GM21529 (cell line): Measurements from ENCODE around the gene MTMR12.
"Not testable (repeated sequence)": the region's sequence is repeated elsewhere in the genome, so short reads cannot be mapped to it uniquely, and the experiment has no call there.

ENCODE experiments used
- ATAC-seq: cut with Tn5 transposase; IDR thresholded peaks from one replicate; pipeline ENCODE4 v1.9.1; 2021; ENCODE audit not compliant: unreplicated experiment

The MTMR12 gene

GRCh38 chr5:32239385-32239784, 73.4 kb downstream of the MTMR12 start:
- no peak for ATAC-seq

GRCh38 chr5:32233696-32234447, 78.9 kb downstream of the MTMR12 start:
- no peak for ATAC-seq

DNA sequence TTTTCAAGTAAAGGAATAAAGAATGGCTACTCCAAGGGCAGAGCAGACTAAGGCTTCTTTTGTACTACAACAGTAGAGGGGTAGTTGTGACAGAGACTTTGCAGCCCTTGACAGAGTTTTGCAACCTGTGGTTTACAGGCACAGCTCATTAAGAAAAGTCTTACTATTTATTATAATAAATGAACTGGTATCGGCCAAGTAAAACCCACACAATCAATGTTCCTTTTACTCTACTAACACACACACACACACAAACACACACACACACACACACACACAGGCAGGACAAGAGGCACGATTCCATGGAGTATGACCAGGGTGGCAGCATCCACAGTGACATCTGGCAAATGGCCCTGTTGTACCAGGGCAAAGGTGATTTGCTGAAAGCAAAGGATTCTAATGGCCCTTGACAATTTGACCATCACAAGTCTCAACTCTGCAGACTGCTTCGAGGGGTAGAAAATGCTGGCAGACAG, 79.5 kb downstream of the MTMR12 start:
- ATAC-seq: no peak

DNA sequence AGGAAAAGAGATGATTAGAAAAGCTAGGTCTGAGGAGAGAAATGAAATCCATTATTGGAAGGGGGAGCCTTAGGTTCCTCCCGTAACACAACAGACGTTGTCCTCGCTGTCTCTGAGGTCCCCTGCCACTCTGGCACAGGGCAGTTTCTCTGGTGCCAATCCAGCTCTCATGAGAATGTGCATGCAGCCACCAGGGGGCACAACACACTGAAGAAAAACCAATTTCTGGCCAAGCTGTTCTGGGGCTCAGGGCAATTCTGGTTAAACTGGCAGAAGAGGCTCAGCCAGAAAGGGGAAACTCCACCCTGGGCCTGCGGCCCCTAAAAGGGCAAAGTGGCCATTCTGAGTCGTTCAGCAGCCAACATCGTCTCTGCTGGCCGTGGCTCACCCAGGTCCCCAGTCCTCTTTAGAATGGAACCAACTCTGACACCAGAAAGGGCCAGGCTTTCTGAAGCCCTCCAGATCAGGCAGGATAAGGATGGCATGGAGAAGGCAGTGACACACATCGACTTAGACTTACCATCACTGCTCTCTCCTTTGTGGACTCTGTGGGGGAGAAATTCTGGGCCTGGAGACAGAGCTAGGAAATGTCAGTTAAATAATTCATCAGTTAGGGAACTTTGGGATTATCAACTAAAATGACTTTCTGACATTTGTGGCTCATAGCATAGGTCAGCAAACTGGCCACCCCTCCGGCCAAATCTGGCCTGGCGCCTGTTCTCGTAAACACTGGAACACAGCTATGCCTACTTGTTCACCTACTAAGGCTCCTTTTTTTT, 80.1 kb downstream of the MTMR12 start:
- peak; percentile 91 for ATAC-seq

- ATAC-seq: no peak
Observed at GRCh38 chr5:32231929-32232328, 80.8 kb downstream of the MTMR12 start.

GRCh38 chr5:32231241-32231640, 81.5 kb downstream of the MTMR12 start:
- ATAC-seq: no peak

- no peak for ATAC-seq
Observed at GRCh38 chr5:32230356-32231099, 82.2 kb downstream of the MTMR12 start.

GRCh38 chr5:32229586-32229985, 83.2 kb downstream of the MTMR12 start:
- ATAC-seq: no peak

GRCh38 chr5:32228816-32229215, 83.9 kb downstream of the MTMR12 start:
- ATAC-seq: no peak

DNA sequence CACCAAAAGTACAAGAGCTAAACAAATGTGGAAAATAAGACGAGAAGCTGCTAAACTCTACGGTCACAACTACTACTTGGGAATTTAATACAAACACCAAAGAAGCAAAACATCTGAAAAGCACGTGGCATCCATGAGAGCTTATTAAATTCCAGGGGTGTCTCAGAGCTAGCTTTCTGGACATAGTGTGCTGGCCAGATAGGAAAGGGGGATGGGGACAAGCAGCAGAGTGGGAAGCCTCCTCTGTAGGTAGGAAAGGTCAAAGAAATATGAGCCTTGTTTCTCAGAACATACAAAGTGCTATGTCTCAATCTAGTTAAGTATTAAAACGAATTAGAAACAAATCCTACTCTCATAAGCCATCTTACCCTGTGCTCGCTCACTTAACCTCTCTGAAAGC, 87.3 kb downstream of the MTMR12 start:
- no peak for ATAC-seq

DNA sequence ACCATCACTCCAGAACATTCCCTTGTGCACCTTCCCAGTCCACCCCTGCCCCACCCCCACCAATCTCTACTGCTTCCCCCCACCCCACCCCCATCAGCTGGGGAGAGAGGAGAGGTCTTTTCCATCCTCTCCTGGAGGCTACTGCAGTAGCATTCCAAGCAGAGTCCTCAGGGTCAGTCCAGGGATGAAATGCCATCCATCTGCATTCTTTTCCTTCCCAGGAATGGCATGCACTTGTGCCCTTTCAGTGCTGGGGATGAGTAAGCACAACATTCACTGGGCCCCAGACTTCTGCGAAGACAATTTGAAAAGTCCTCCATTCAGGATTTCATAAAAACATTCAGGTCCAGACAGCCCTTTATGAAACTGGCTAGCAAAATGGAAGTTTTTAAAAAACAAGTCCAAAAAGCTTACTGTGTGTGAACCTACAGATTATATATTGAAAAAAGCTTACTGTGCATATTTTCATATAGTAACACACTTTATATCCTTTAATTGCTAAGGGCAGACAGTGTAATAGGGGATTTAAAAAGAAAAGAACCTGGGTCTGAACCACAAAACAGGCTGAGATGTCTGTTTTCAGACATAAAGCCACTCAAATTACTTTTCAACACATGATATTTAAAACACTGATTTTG, 88.6 kb downstream of the MTMR12 start:
- ATAC-seq: no peak

DNA sequence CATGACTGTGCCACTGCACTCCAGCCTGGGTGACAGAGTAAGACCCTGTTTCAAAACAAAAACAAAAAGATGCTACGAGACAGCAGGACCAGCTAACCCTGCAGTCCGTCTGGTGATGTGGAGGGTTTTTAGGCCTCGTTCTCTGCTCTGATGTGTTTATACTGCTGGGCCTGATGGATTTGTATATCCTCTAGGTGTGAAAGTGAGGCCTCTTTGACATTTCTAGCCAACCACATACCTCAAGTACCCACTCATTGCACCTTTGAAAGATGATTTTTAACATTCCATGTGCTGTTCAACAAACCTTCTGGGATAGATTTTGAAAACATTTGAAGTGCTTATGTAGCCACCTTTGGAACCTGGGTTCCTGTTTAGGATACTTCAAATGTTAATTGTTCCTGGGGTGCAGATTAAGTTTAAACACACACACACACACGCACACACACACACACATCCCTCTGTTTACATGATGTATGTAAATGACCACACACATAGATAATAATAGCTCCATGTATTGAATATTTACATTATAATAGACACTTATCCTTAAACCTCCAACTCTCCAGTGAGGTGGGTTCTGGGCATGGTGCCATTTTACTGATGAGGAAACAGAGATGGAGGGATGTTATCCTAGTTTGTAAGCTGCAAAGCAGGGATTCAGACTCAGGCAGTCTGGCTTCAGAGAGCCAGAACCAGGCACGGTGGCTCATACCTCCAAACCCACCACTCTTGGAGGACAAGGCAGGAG, 89.8 kb downstream of the MTMR12 start:
- no peak for ATAC-seq

DNA sequence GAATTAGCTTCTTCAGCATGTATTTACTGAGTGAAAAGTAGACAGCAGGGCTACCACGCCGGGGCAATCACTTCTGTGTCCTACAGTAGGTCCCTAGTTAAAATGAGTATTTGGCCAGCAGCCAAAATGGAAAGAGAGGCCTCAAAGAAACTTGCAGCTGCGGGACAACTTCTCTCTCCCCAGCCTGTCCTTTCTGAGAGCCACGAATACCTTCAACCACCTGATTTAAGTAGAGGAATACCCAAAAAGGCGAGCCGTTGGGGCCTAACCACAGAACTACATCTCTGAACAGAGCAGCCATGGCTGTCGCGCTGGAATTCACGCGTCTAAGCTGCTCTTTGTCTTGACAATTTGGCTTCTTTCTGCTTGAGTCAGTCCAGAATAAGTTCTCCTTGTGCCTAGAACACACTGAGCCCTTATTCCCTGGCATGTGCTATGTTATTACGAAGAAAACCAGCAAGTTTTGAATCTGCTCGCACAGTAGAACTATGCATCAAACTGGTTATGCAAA, 94.8 kb downstream of the MTMR12 start:
- no peak for ATAC-seq

DNA sequence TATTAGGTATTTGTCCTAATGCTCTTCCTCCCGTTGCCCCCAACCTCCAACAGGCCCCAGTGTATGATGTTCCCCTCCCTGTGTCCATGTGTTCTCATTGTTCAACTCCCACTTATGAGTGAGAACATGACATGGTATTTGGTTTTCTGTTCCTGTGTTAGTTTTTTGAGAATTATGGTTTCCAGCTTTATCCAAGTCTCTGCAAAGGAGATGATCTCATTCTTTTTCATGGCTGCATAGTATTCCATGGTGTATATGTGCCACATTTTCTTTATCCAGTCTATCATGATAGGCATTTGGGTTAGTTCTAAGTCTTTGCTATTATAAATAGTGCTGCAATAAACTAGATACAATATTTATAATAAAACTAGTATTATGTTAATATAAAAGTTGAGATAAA, 98.4 kb downstream of the MTMR12 start:
- ATAC-seq: not testable (repeated sequence)

- ATAC-seq: no peak
Observed at GRCh38 chr5:32210151-32210550, 102.6 kb downstream of the MTMR12 start.

DNA sequence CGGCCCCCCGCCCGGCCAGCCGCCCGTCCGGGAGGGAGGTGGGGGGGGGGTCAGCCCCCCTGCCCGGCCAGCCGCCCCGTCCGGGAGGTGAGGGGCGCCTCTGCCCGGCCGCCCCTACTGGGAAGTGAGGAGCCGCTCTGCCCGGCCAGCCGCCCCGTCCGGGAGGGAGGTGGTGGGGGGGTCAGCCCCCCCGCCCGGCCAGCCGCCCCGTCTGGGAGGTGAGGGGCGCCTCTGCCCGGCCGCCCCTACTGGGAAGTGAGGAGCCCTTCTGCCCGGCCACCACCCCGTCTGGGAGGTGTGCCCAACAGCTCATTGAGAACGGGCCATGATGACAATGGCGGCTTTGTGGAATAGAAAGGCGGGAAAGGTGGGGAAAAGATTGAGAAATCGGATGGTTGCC, 103.9 kb downstream of the MTMR12 start:
- ATAC-seq: not testable (repeated sequence)

DNA sequence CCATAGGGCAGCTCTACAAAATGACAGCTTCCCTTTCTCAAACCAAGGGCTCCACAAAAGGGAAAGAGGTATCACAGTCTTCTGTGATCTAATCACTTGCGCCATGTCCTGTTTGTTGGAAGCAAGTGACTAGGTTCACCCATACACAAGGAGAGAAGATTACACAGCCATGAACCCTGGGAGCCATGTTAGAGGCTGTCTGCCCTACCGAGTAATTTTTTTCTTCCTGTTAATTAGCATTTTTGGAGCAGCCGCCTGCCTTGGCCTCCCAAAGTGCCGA, 105.4 kb downstream of the MTMR12 start:
- ATAC-seq: no peak

- ATAC-seq: no peak
Observed at GRCh38 chr5:32206509-32207354, 106.0 kb downstream of the MTMR12 start.

DNA sequence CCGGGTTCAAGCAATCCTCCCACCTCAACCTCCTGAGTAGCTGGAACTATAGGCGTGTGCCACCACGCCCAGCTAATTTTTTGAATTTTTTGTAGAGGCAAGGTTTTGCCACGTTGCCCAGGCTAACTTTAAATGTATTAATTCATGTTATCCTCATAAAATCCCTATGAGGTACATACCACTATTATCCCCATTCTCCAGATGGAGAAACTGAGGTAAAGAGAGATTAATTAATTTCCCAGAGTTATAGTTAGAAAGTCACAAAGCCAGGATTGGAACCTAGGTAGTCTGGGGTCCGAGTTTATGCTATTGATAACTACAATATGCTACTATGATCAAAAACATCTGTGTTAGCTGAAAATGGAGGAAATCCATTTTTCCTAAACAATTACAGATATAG, 106.7 kb downstream of the MTMR12 start:
- no peak for ATAC-seq

DNA sequence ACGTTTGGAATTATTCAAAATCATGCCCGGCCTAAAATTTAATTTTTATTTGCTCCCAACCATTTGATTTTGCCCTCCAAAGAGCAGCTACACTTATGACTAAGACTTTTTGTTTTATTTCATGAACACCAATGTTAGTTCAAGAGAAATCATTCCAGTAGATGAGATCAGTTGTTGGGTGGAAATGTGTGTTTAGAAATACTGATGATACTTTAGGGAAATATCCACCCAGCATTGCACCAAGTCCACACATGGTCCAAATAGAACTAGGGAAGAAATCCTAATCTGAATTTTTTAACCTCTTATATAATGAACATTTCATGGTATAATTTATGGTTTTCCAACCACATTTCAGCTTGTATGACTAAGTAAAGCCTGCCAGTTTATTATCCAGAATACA, 110.3 kb downstream of the MTMR12 start:
- no peak for ATAC-seq
